B cell (primary cell): ENCODE results near the gene SAPCD2.

ENCODE experiments used
- CTCF ChIP-seq: fragments of 200-600 bp; IDR thresholded peaks from one replicate; pipeline ENCODE4 v1.8.0; 2022; ENCODE audit warnings: antibody characterized with exemption, mild to moderate bottlenecking
- EZH2 ChIP-seq: IDR thresholded peaks from 2 replicates; pipeline ENCODE4 v1.6.1; 2012; ENCODE audit warnings: borderline replicate concordance, low read depth, mild to moderate bottlenecking, moderate library complexity, low read length; ENCODE audit not compliant: insufficient read depth, poor library complexity, severe bottlenecking

- TF ChIP-seq CTCF (peak; percentile 86), EZH2 (no peak)
Measured at GRCh38 chr9:137064027-137064879, 6.1 kb downstream of the SAPCD2 start.
